HG03280 (cell line): Measurements from ENCODE around the gene ENTHD1.
"Not testable (repeated sequence)": the region's sequence is repeated elsewhere in the genome, so short reads cannot be mapped to it uniquely, and the experiment has no call there.

ENCODE experiments used
- ATAC-seq: cut with Tn5 transposase; IDR thresholded peaks from one replicate; pipeline ENCODE4 v1.9.1; 2021; ENCODE audit warnings: mild to moderate bottlenecking, moderate library complexity; ENCODE audit not compliant: unreplicated experiment

Gene ENTHD1

GRCh38 chr22:39925273-39925672 is 31.7 kb upstream of the ENTHD1 start:
- no peak for ATAC-seq

- ATAC-seq, result no peak
Observed at GRCh38 chr22:39924286-39924685, 30.7 kb upstream of the ENTHD1 start.

GRCh38 chr22:39923696-39924095 is 30.1 kb upstream of the ENTHD1 start:
- no peak for ATAC-seq

GRCh38 chr22:39920134-39920743 is 26.7 kb upstream of the ENTHD1 start:
- no peak for ATAC-seq

GRCh38 chr22:39917776-39918495 is 24.4 kb upstream of the ENTHD1 start:
- no peak for ATAC-seq

GRCh38 chr22:39917197-39917643 is 23.7 kb upstream of the ENTHD1 start:
- ATAC-seq, result no peak

GRCh38 chr22:39916496-39916895 is 22.9 kb upstream of the ENTHD1 start:
- no peak for ATAC-seq

- no peak for ATAC-seq
Observed at GRCh38 chr22:39915295-39915726, 21.8 kb upstream of the ENTHD1 start.

- ATAC-seq, result no peak
Observed at GRCh38 chr22:39914584-39914983, 21.0 kb upstream of the ENTHD1 start.

GRCh38 chr22:39913886-39914285 is 20.3 kb upstream of the ENTHD1 start:
- ATAC-seq, result no peak

- no peak for ATAC-seq
Observed at GRCh38 chr22:39913321-39913720, 19.8 kb upstream of the ENTHD1 start.

GRCh38 chr22:39910876-39911613 is 17.5 kb upstream of the ENTHD1 start:
- ATAC-seq, result no peak

- no peak for ATAC-seq
Observed at GRCh38 chr22:39908737-39909136, 15.2 kb upstream of the ENTHD1 start.

GRCh38 chr22:39908136-39908535 is 14.6 kb upstream of the ENTHD1 start:
- no peak for ATAC-seq

GRCh38 chr22:39907605-39908097 is 14.1 kb upstream of the ENTHD1 start:
- ATAC-seq, result no peak

- ATAC-seq, result no peak
Observed at GRCh38 chr22:39907047-39907446, 13.5 kb upstream of the ENTHD1 start.

- no peak for ATAC-seq
Observed at GRCh38 chr22:39906207-39906606, 12.6 kb upstream of the ENTHD1 start.

- no peak for ATAC-seq
Observed at GRCh38 chr22:39905687-39906086, 12.1 kb upstream of the ENTHD1 start.

- ATAC-seq, result no peak
Observed at GRCh38 chr22:39904862-39905261, 11.3 kb upstream of the ENTHD1 start.

- not testable (repeated sequence) for ATAC-seq
Observed at GRCh38 chr22:39904024-39904423, 10.5 kb upstream of the ENTHD1 start.

GRCh38 chr22:39901565-39902146 is 8.1 kb upstream of the ENTHD1 start:
- ATAC-seq, result no peak
